Epithelial cell of prostate (primary cell): Measurements from ENCODE around the gene EFR3B.
"Not testable (repeated sequence)": the region's sequence is repeated elsewhere in the genome, so short reads cannot be mapped to it uniquely, and the experiment has no call there.

ENCODE experiments used
- DNase-seq: peaks from one replicate; pipeline ENCODE4 v3.0.0-alpha.2; 2011; ENCODE audit warnings: low read depth, low spot score
- H3K27ac ChIP-seq: fragments of 450-650 bp; 2 replicates; pipeline ENCODE4 v1.5.1; 2017; ENCODE audit warnings: mild to moderate bottlenecking

The EFR3B gene, protein sequence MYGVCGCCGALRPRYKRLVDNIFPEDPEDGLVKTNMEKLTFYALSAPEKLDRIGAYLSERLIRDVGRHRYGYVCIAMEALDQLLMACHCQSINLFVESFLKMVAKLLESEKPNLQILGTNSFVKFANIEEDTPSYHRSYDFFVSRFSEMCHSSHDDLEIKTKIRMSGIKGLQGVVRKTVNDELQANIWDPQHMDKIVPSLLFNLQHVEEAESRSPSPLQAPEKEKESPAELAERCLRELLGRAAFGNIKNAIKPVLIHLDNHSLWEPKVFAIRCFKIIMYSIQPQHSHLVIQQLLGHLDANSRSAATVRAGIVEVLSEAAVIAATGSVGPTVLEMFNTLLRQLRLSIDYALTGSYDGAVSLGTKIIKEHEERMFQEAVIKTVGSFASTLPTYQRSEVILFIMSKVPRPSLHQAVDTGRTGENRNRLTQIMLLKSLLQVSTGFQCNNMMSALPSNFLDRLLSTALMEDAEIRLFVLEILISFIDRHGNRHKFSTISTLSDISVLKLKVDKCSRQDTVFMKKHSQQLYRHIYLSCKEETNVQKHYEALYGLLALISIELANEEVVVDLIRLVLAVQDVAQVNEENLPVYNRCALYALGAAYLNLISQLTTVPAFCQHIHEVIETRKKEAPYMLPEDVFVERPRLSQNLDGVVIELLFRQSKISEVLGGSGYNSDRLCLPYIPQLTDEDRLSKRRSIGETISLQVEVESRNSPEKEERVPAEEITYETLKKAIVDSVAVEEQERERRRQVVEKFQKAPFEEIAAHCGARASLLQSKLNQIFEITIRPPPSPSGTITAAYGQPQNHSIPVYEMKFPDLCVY

GRCh38 chr2:25041928-25042320 is at the start of gene EFR3B:
Gene EFR3B, plus strand, starts transcription at chr2:25042076. Its CDS starts 237 bp downstream, at chr2:25042313.
- peak; percentile 57 for DNase-seq
- no peak within 1 kb of the TSS for H3K27ac ChIP-seq

DNA sequence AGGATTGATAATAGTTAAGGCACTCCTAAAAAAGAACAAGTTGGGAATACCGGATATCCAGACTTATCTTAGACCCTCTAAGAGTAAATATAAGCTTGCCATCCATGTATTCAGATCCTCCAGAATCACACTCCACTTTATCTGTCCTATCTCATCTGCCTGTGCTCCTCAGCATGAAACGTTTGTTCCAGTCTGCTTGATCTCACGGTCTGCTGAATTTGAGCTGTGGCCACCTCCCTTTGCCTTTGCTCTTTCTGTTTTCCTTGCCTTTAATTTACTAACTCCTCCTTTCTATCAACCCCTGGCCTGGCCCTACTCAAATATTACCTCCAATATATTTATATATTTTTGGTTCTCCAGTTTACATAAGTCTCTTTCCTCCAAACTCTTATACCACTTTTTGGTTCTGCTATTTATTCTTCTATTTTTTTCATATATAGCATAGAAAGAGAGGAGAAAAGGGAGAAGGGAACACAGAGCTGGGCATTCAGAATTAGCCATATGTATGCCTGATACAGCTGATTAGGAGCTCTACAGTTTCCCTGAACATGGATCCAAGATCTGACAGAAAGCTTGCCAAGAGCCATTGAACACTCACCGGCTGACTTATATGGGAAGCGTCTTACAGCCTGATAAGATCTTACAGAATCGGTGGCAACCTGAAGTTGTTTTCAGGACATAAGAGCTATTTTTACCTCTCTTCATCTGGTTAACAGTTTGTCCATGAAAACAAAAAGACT is 48.3 kb upstream of the EFR3B start:
- DNase-seq, result no peak
- no peak overlapping the region for H3K27ac ChIP-seq

GRCh38 chr2:24994146-24994724 is 47.6 kb upstream of the EFR3B start:
- no peak for DNase-seq
- H3K27ac ChIP-seq, result no peak overlapping the region

- DNase-seq, H3K27ac ChIP-seq: not testable (repeated sequence)
Observed at GRCh38 chr2:24999097-24999496, 42.8 kb upstream of the EFR3B start.

DNA sequence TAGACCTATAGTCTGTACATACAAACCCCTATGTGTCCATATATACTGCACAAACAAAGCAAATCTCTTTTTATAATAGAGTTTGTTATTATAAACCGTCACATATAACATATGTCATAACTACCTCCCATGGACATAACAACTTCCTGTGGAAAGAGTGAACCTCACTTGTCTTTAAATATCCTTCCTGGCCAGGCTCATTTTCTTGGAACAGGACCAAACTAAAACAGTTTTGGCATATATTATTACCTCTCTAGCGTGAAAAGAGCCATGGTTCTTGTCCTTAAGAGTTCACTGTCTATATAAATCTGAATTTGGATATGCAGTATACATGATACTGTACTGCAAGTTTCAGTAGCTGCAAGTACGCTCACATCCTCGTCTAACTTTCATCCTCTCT is 41.8 kb upstream of the EFR3B start:
- no peak overlapping the region for H3K27ac ChIP-seq
- no peak for DNase-seq

DNA sequence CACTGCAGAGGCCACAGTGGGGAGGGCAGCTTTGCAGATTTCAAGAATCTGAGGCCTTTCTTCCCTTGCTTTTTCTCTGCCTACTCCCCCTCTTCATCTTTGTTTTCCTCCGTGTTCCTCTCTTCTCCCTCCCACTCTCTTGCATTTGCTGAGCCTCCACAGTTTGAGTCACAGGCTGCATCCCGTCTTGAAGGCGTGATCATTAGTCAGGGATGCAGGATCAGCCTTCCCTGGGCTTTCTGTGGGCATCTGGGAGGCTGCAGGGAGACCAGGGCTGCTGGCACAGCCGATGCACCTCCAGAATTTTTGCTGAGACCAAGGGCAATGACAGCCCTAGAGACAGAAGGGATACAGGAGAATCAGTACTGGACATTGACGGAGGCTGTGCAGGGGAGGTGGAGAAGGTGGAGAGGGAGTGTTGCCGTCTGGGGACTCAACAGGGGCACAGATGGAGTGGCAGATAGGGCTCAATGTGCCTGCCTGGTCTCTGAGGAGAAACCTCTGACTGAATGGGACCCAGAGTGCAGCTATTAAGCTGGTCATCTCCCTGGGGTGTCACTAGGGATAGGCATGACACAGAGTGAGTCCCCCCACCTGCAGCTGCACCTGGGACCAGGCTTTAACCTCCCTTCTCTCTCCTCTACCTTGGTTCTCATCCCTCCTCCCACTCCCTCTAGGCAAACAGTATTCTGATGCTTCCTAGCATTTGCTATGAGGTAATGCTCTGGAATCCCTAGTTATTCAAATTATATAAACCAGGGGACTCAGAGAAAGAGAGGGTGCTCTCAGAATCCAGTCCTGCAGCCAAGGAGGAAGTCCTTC is 41.2 kb upstream of the EFR3B start:
- no peak overlapping the region for H3K27ac ChIP-seq
- DNase-seq, result no peak

DNA sequence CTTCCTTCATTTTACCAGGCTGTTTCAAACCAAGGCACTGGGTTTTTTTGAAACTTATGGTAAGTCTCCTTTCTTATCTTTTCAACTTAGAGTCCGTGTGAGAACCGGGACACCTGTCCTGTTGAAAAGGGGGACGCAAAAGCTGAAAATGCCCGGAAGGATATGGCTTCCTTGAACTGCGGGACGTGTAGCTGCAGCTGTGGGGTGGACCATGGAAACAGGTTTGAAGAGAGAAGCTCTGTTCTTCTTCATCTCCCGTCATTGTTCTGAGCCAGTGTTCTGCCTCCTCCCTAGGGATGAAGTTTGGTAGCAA is 40.6 kb upstream of the EFR3B start:
- H3K27ac ChIP-seq, result no peak overlapping the region
- no peak for DNase-seq

- H3K27ac ChIP-seq, result no peak overlapping the region
- no peak for DNase-seq
Observed at GRCh38 chr2:25002066-25002465, 39.8 kb upstream of the EFR3B start.

DNA sequence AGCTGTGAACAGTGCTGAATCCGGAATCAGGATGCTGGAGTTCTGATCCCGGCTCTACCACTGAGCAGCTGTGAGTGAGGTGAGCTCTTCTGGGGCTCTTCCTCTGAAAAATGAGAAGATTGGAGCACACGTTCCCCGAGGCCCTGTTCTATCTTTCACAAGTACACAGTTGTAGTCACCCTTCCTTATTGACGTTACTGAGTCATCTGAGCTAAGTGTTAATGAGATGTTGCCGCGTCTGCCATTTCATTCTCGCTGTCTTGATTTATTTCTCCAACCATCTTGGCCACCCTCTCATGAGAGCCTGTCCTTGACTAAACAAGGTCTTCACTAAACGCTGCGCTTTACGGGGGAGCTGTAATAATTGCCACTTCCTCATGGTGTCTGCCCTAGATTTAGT is 31.9 kb upstream of the EFR3B start:
- no peak for DNase-seq
- no peak overlapping the region for H3K27ac ChIP-seq

GRCh38 chr2:25011342-25011741 is 30.5 kb upstream of the EFR3B start:
- DNase-seq, H3K27ac ChIP-seq: not testable (repeated sequence)

DNA sequence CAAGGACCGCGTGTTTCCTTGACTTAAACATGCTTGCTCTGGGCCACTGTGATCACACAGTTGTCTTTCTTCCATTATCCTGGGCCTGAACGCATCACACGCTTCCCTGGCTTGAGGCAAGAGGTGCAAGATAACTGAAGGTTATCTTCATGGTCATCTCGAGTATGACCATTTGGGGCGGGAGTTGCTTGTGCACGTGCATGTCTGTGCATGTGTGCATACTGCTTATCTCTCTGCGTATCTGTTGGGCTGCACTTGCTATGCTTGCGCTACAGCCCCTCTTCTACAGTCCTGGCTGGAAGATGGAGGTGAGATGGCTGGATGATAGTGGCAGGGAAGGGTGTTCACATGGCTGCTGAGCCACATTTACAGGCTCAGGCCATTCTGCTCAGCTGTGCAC is 27.2 kb upstream of the EFR3B start:
- DNase-seq, result no peak
- H3K27ac ChIP-seq, result no peak overlapping the region

- H3K27ac ChIP-seq, result no peak overlapping the region
- no peak for DNase-seq
Observed at GRCh38 chr2:25018681-25019080, 23.2 kb upstream of the EFR3B start.

- no peak for DNase-seq
- no peak overlapping the region for H3K27ac ChIP-seq
Observed at GRCh38 chr2:25021791-25022362, 20.0 kb upstream of the EFR3B start.

DNA sequence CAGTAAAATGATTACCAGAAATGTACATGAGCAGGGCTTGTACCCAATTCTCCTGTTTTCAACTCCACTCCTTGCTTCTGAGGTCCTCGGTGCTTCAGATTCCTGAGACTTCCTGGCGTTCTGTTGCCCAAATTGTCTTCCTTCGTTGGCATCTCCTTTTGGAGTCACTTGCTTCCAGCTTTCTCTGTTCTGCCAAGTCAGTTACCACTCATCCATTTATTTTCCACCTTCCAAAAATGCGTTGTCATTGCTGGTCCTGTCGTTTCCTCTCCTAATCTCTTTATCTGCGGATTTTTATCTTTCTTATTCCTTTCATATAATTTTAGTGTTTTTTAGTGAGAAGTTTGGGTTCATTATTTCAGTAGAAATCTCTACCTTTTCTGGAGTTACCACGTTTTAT is 18.5 kb upstream of the EFR3B start:
- no peak overlapping the region for H3K27ac ChIP-seq
- DNase-seq, result no peak

GRCh38 chr2:25025229-25026007 is 16.5 kb upstream of the EFR3B start:
- no peak for DNase-seq
- no peak overlapping the region for H3K27ac ChIP-seq

DNA sequence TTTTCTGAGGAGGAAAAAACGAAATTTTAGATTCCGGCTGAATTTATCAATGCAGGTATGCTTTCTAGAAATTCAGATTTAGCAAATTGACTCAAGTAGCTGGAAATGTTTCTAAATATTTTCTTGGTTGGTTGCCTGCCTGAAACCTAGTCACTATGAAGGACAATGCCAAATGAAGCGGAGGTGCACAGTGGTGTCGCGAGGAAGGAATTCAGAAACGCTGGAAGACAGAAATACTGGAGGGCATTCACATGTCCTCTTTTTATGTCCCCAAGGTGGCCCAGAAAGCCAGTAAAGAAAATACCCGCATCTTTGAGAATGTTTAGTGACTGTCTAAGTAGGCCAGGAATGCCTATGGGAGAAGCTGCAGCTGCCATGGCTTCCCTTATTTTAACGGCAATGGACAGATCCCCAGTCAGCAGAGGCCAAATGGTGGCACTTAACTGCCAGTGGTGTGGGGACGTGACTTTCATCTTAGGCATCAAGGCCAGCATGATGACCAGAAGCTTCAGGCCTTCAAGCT is 15.8 kb upstream of the EFR3B start:
- DNase-seq, result no peak
- H3K27ac ChIP-seq, result no peak overlapping the region

- no peak overlapping the region for H3K27ac ChIP-seq
- no peak for DNase-seq
Observed at GRCh38 chr2:25029183-25029554, 12.7 kb upstream of the EFR3B start.

DNA sequence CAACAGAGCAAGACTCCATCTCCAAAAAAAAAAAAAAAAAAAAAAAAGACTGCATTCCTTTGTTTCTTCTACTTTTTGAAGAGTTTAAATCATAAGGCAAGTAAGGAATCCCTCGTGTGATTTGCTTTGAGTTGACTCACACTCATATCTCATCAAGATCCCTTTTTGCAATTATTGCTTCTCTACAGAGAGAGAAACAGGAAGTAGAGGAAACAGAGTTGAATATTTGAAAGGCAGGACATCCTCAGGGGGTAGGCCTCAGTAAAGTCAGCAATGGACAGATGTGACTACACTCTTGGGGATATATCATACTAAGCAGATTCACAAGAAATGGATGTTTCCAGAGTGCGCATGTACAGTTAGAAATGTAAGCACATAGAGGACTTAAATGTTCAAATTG is 11.2 kb upstream of the EFR3B start:
- DNase-seq, result no peak
- no peak overlapping the region for H3K27ac ChIP-seq

- no peak overlapping the region for H3K27ac ChIP-seq
- DNase-seq, result no peak
Observed at GRCh38 chr2:25032094-25032493, 9.8 kb upstream of the EFR3B start.
